Astrocyte (in vitro differentiated cells and primary cell): ENCODE measurements around the gene LGR4. TPM values are rescaled to one million over a fixed set of nuclear protein-coding genes. Genes with fewer than 3 reads are reported as not detected.
A peak's percentile ranks its signal among the peaks of the same experiment; 100 is the strongest.

ENCODE experiments used
- DNase-seq: peaks from one replicate; pipeline ENCODE4 v3.0.0-alpha.2; 2010; ENCODE audit warnings: low read depth
- FAIRE-seq: peaks from 2 replicates; lab custom pipeline; 2011; peaks lifted over from hg19 to GRCh38; lab: Jason Lieb, UNC
- H2AFZ ChIP-seq: 2 replicates; pipeline ENCODE4 v1.6.0; 2012; ENCODE audit warnings: low read depth, low read length, inconsistent platforms
- H3K27ac ChIP-seq: 2 replicates; pipeline ENCODE4 v1.5.1; 2011; ENCODE audit warnings: low read depth, low read length, inconsistent platforms
- H3K27me3 ChIP-seq: 2 replicates; pipeline ENCODE4 v1.6.0; 2011; ENCODE audit warnings: low read length, inconsistent platforms; ENCODE audit not compliant: insufficient read depth
- H3K36me3 ChIP-seq: 2 replicates; pipeline ENCODE4 v1.5.1; 2011; ENCODE audit warnings: low read length, inconsistent platforms; ENCODE audit not compliant: insufficient read depth
- H3K4me1 ChIP-seq: 2 replicates; pipeline ENCODE4 v1.5.1; 2011; ENCODE audit warnings: low read length, inconsistent platforms; ENCODE audit not compliant: insufficient read depth
- H3K4me2 ChIP-seq: 2 replicates; pipeline ENCODE4 v1.6.0; 2012; ENCODE audit warnings: low read length, inconsistent platforms
- H3K4me3 ChIP-seq: 2 replicates; pipeline ENCODE4 v1.5.1; 2011; ENCODE audit warnings: low read depth, mild to moderate bottlenecking, low read length, inconsistent platforms; ENCODE audit not compliant: insufficient read depth
- H3K79me2 ChIP-seq: 2 replicates; pipeline ENCODE4 v1.6.0; 2012; ENCODE audit warnings: mild to moderate bottlenecking, low read length, inconsistent platforms; ENCODE audit not compliant: insufficient read depth
- H3K9ac ChIP-seq: 2 replicates; pipeline ENCODE4 v1.6.0; 2012; ENCODE audit warnings: mild to moderate bottlenecking, low read length, inconsistent platforms
- H3K9me3 ChIP-seq: 2 replicates; pipeline ENCODE4 v1.5.1; 2012; ENCODE audit warnings: low read depth, mild to moderate bottlenecking, low read length, inconsistent platforms; ENCODE audit not compliant: insufficient read depth
- H4K20me1 ChIP-seq: 2 replicates; pipeline ENCODE4 v1.6.0; 2012; ENCODE audit warnings: low read length, inconsistent platforms; ENCODE audit not compliant: insufficient read depth
- H3K27ac Mint-ChIP-seq: one replicate; pipeline ENCODE4 v1.8.0; 2021; ENCODE audit warnings: mild to moderate bottlenecking, mixed read lengths; ENCODE audit not compliant: unreplicated experiment
- H3K27me3 Mint-ChIP-seq: one replicate; pipeline ENCODE4 v1.8.0; 2021; ENCODE audit warnings: low read depth, mixed read lengths; ENCODE audit not compliant: unreplicated experiment
- H3K36me3 Mint-ChIP-seq: one replicate; pipeline ENCODE4 v1.8.0; 2021; ENCODE audit warnings: low read depth, mixed read lengths; ENCODE audit not compliant: unreplicated experiment
- H3K4me1 Mint-ChIP-seq: one replicate; pipeline ENCODE4 v1.8.0; 2021; ENCODE audit warnings: low read depth, mixed read lengths; ENCODE audit not compliant: unreplicated experiment
- H3K4me3 Mint-ChIP-seq: one replicate; pipeline ENCODE4 v1.8.0; 2021; ENCODE audit warnings: mild to moderate bottlenecking, moderate library complexity, mixed read lengths; ENCODE audit not compliant: unreplicated experiment
- H3K9me3 Mint-ChIP-seq: one replicate; pipeline ENCODE4 v1.8.0; 2021; ENCODE audit warnings: mild to moderate bottlenecking, mixed read lengths; ENCODE audit not compliant: unreplicated experiment
- EZH2 ChIP-seq: IDR thresholded peaks from 2 replicates; pipeline ENCODE4 v1.6.1; 2012; ENCODE audit warnings: mild to moderate bottlenecking, low read length, inconsistent platforms; ENCODE audit not compliant: insufficient read depth
- total RNA-seq: library from RNA; stranded (reverse); gene quantifications from 2 replicates; pipeline ENCODE4 v1.2.1, GENCODE V29; 2021
- TF ChIP-seq, protein P1 (sequence below): IDR thresholded peaks from 2 replicates; pipeline ENCODE4 v1.5.1; 2011; ENCODE audit warnings: low read depth, mild to moderate bottlenecking, inconsistent platforms, low read length, moderate library complexity; ENCODE audit not compliant: insufficient read depth

The LGR4 gene
- total RNA-seq, 1 donor from 2014 or later = 50.0 TPM

DNA sequence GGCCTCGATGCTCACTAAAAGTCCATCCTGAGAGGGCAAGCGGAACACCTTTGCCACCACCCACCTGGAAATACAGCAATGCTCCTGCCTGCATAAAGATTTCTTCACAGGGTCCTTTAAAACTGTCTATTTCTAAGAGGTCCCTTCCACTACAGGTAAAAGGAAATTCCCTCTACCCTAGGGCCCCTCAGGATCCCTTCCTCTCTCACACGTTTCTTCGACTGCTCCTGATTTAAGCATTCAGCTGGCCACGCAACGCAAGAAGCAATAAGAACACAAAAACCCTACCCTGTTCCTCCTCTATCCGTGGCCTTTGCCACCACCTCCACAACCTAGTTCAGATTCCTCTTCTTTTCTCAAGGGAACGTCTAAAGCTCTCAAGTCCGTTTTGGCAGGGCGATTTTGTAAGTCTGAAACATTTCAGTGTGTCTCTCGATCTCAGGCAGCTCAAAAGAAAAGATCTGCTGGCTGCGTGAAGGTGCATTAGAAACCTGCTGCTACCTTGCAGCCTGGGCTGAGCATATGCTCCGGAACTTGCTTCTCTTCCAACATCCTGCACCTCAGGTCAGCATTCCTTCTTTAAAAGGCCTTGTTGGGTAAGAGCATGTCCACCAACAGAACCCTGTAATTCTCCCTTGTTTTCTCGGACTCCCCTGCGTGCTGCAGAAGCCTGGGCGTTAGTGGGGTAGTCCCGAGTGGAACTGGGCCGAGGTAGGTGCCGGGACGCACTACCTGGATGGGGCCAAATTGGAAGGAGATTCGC is 1.6 kb downstream of the LGR4 start:
- Histone ChIP-seq H3K27ac (peak overlapping the region; percentile 24), H3K79me2 (peaks cover 58% of the 10 kb centered on the region)
- FAIRE-seq = no peak

DNA sequence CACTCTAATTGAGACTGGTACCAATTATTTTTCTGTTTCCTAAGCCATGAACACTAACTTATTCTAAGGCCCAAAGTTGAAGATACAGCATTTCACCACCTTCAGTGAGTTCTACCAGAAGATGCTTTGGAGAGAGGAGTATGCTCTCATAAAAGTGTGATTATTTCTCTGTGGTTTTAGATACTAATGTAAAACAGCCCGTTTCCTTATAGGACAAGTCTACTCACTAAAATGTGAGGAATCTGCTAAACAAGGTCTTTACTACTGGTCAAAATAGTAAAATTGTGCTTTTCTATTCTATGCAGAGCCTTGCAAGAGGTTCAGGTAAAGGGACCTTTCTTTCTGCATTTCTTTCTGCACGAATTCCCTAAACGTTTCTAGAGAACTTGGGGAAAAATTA is 2.4 kb downstream of the LGR4 start:
- Mint-ChIP-seq H3K4me1 (peaks cover 35% of the 10 kb centered on the region), H3K27ac (no peak overlapping the region), H3K9me3 (no peaks in the 10 kb centered on the region), H3K4me3 (peak overlapping the region; percentile 88), H3K27me3 (no peaks in the 10 kb centered on the region), H3K36me3 (no peaks in the 10 kb centered on the region)
- no peak for TF ChIP-seq EZH2
- TF ChIP-seq, protein P1, sequence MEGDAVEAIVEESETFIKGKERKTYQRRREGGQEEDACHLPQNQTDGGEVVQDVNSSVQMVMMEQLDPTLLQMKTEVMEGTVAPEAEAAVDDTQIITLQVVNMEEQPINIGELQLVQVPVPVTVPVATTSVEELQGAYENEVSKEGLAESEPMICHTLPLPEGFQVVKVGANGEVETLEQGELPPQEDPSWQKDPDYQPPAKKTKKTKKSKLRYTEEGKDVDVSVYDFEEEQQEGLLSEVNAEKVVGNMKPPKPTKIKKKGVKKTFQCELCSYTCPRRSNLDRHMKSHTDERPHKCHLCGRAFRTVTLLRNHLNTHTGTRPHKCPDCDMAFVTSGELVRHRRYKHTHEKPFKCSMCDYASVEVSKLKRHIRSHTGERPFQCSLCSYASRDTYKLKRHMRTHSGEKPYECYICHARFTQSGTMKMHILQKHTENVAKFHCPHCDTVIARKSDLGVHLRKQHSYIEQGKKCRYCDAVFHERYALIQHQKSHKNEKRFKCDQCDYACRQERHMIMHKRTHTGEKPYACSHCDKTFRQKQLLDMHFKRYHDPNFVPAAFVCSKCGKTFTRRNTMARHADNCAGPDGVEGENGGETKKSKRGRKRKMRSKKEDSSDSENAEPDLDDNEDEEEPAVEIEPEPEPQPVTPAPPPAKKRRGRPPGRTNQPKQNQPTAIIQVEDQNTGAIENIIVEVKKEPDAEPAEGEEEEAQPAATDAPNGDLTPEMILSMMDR = no peak
- FAIRE-seq (no peak), DNase-seq (no peak)
- no peaks in the 10 kb centered on the region for H3K27me3 ChIP-seq
- peaks cover 66% of the 10 kb centered on the region for H3K79me2 ChIP-seq
- H3K9me3 ChIP-seq = no peaks in the 10 kb centered on the region
- peak overlapping the region; percentile 89 for H3K9ac ChIP-seq
- no peaks in the 10 kb centered on the region for H3K36me3 ChIP-seq
- H4K20me1 ChIP-seq = peaks cover 40% of the 10 kb centered on the region
- peak overlapping the region; percentile 95 for H3K4me2 ChIP-seq
- no peak overlapping the region for H3K27ac ChIP-seq
- peaks cover 29% of the 10 kb centered on the region for H3K4me1 ChIP-seq
- peak overlapping the region; percentile 77 for H3K4me3 ChIP-seq
- H2AFZ ChIP-seq = no peak overlapping the region

More for the DNA sequence above, 1.6 kb downstream of the LGR4 start:
- Mint-ChIP-seq H3K4me1 (peaks cover 28% of the 10 kb centered on the region), H3K27me3 (no peaks in the 10 kb centered on the region), H3K9me3 (no peaks in the 10 kb centered on the region), H3K36me3 (no peaks in the 10 kb centered on the region), H3K27ac (peak overlapping the region; percentile 55), H3K4me3 (peak overlapping the region; percentile 88)
- peak overlapping the region; percentile 89 for H3K9ac ChIP-seq
- TF ChIP-seq, protein P1 = no peak
- no peak for TF ChIP-seq EZH2
- no peaks in the 10 kb centered on the region for H3K27me3 ChIP-seq
- H3K4me1 ChIP-seq = peaks cover 29% of the 10 kb centered on the region
- peak overlapping the region; percentile 26 for H2AFZ ChIP-seq
- DNase-seq = no peak
- peaks cover 34% of the 10 kb centered on the region for H4K20me1 ChIP-seq
- H3K36me3 ChIP-seq = no peaks in the 10 kb centered on the region
- H3K9me3 ChIP-seq = no peaks in the 10 kb centered on the region
- peak overlapping the region; percentile 95 for H3K4me2 ChIP-seq
- H3K4me3 ChIP-seq = peak overlapping the region; percentile 77
